Fibroblast of mammary gland (primary cell): Measurements from ENCODE around the gene CBLB.

ENCODE experiments used
- DNase-seq: peaks from one replicate; pipeline ENCODE4 v3.0.0-alpha.2; 2010; ENCODE audit warnings: low read depth
- H3K4me3 ChIP-seq: 2 replicates; pipeline ENCODE4 v1.5.1; 2011; ENCODE audit warnings: low read depth, mild to moderate bottlenecking, low read length, moderate library complexity; ENCODE audit not compliant: control insufficient read depth
- CTCF ChIP-seq: conservative IDR thresholded peaks from 2 replicates; pipeline ENCODE4 v1.5.1; 2011; ENCODE audit warnings: low read depth, low read length, inconsistent platforms; ENCODE audit not compliant: control insufficient read depth, insufficient read depth

The CBLB gene

DNA sequence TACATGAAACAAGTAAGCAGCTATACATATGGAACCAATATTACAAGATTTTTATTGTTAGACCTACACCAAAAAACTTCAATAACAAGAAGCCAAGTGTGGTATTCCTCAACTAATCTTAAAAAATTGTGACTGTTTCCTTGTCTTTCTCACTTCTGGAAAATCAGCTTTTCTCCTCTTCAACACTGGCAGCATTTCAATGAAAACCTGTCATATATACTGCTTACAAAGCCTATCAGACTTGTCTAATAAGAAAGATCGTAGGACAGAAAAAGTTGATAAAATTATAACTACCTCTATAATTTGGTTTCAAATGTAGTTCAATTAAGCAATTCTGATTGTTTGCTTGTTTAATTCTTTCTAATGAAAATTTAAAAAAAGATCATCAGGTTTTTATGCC is 55.1 kb downstream of the CBLB start:
- H3K4me3 ChIP-seq: no peak overlapping the region
- no peak for TF ChIP-seq CTCF
- DNase-seq: no peak

DNA sequence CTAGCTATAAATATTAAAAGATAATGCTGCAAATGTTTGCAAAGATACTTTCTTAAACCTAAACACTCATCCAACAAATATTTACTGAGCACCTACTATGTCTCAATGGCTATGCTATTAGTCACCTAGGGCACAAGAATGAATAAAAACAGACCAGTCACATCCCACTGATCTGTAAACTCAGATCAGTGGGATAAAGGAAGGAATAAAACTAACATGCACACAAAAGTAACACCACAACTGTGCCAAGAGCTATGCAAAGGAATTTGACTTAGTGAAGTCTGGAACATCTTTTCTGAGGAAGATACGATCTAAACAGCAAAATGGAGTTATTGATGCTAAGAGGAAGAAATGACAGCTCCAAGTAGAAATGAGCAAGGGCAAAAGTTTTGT is 56.6 kb downstream of the CBLB start:
- peak; percentile 82 for DNase-seq
- no peak for TF ChIP-seq CTCF
- H3K4me3 ChIP-seq: no peak overlapping the region

DNA sequence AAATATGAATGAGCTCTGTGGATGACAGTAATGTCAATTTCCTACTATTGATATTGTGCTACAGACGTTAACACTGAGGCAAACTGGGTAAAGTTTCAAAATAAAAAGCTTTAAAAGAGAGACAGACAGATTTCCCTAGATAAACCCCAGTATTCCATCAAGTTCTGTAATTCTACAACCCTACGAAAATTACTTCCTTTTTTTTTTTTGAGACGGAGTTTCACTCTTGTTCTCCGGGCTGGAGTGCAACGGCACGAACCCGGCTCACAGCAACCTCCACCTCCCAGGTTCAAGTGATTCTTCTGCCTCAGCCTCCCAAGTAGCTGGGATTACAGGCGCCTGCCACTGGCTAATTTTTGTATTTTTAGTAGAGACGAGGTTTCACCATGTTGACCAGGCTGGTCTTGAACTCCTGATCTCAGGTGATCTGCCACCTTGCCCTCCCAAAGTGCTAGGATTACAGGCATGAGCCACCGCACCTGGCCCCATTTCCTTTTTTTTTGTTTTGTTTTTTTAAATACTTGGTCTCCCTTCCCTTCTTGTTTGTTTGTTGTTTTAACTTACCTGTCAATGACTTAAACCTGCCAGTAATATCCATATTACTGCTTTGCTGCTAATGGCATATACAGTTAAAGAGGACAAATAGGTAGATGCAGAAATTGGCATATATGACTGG is 57.2 kb downstream of the CBLB start:
- H3K4me3 ChIP-seq: no peak overlapping the region
- no peak for DNase-seq
- TF ChIP-seq CTCF: no peak

- H3K4me3 ChIP-seq: no peak overlapping the region
- no peak for TF ChIP-seq CTCF
- no peak for DNase-seq
Measured at GRCh38 chr3:105809208-105809888, 59.5 kb downstream of the CBLB start.

- H3K4me3 ChIP-seq: no peak overlapping the region
- DNase-seq: no peak
- no peak for TF ChIP-seq CTCF
Measured at GRCh38 chr3:105807701-105808100, 61.1 kb downstream of the CBLB start.

GRCh38 chr3:105807146-105807545 is 61.7 kb downstream of the CBLB start:
- TF ChIP-seq CTCF: no peak
- DNase-seq: no peak
- H3K4me3 ChIP-seq: no peak overlapping the region

- DNase-seq: peak; percentile 77
- TF ChIP-seq CTCF: no peak
- no peak overlapping the region for H3K4me3 ChIP-seq
Measured at GRCh38 chr3:105806359-105806758, 62.5 kb downstream of the CBLB start.
